Ramos (cell line): ENCODE measurements around the gene IRAK2.
"Not testable (repeated sequence)": the region's sequence is repeated elsewhere in the genome, so short reads cannot be mapped to it uniquely, and the experiment has no call there.

ENCODE experiments used
- in situ Hi-C: fragments of 300-500 bp; cut with MboI; formaldehyde crosslinking; loops from one replicate; pipeline ENCODE4 v1.14.3; 2022; ENCODE audit warnings: low sequenced_read_pairs; ENCODE audit not compliant: unreplicated experiment

The IRAK2 gene

DNA sequence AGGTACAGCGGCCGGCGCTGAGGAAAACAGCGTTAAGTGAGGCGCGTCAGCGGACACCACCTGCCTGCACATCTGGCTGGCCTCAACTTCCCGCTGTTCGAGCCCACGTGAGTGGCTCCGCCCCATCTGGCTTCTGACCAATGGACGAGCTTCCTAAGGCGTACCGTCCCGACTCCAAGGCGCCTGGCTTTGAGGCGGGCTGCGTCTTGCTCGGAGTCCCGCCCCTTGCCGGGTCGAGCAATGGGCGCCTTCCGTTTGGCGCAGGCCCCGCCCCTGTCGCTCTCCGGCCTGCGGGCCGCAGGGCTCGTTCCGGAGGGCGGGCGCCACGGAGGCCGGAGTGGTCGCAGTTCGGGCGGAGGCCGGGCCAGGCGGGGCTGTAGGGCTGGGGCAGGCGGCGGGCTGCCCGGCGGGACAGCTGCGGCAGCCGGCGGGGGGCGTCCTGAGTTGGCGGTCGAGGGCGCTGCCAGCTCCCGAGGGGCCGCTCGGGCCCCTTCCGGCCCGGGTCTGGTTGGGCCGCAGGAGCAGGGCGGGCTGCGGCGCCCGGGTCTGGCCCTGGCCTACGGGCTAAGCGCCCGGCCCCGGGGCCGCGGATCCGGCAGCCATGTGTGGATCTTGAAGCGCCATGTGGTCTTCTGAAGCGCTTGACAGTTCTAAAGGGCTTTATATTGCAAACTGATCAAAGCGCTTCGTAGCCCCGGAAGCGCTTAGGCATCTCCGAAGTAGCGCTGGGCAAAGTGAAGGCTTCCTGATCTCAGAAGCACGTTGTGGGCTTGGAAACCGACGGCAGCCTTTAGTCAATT is 83.7 kb downstream of the IRAK2 start, which contains the start of gene TATDN2:
TSS of gene TATDN2 (plus strand) at position 276 of the 800 bp plus-strand sequence. CDS start 742 bp downstream, outside the sequence.
- in situ Hi-C loops, result no loop called here

DNA sequence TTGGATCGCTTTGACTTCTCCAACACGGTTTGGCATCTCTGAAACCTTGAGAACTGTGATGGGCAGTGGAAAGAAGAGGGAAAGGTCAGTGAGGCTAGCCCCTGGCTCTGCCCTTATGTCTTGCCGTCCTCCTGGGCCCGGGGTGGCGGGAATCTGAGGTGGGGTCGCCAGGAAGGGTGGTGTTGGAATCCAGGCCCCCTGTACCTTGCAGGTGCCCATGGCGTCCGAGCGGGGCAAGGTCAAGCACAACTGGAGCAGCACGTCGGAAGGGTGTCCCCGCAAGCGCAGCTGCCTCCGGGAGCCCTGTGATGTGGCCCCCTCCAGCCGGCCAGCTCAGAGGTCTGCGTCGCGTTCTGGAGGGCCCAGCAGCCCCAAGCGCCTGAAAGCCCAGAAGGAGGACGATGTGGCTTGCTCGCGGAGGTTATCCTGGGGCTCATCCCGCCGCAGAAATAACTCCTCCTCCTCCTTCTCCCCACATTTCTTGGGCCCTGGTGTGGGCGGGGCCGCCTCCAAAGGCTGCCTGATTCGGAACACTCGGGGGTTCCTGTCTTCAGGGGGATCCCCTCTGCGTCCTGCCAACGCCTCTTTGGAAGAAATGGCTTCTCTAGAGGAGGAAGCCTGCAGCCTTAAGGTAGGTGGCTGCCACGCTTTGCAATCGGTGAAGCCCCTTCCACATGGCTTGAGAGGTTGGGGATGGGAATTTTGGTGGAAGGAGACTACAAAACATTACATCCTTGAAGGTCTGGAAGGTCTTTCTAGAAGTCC is 84.4 kb downstream of the IRAK2 start:
- in situ Hi-C loops, result no loop called here

DNA sequence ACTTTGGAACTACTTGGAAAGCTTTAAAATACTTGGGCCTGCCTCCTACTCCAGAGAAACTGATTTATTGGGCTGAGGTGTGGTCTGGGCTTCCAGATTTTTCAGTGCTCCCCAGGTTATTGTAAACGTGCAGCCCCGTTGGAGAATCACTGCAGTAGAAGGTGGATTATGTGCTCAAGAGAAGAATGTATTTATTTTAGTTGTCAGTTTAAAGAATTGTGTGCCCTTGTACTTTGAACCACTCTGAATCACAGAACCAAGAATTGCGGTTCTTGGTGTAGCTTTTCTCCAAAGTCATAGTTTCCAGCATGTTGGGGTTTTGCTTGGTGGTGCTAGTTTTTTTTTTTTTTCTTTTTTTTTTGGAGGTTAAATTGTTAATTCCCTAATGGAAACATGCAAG is 85.1 kb downstream of the IRAK2 start:
- in situ Hi-C loops, result no loop called here

DNA sequence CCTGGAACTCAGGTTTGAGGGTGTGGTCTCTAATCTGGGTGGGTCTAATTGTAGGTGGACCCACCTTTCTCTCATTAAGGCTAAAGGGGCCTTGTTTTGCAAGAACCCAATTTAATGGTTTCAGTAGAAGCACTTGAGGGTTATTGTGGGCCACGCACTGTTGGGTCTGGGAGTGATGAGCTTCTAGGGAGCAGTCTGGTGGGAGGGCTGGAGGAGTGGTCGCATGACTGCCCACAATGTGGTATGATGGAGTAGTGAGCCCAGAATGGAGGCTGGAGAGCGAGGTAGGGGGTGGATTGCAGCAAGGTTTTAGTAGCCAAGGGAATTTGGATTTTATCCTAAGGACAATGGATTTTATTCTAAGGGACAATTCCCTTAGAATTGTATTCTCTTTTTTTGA is 86.3 kb downstream of the IRAK2 start:
- in situ Hi-C loops, result no loop called here

DNA sequence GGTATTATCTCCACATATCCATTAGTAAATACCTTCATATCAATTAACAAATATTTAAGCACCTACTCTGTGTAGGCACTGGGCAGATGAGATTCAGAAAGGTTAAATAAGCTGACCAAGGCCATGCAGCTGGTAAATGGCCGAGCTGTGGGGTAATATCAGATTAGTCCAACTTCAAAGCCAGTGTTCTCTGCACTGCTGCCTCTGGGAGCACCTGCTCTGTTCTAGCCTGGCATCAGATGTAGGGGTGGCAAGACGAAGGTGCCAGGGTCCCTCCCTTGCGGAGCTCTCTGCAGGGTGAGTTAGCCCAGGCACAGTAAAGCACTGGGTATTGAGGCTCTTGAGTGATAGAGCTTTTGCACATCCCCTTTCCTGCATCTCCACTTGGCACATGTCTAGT is 89.0 kb downstream of the IRAK2 start:
- in situ Hi-C loops, result no loop called here

DNA sequence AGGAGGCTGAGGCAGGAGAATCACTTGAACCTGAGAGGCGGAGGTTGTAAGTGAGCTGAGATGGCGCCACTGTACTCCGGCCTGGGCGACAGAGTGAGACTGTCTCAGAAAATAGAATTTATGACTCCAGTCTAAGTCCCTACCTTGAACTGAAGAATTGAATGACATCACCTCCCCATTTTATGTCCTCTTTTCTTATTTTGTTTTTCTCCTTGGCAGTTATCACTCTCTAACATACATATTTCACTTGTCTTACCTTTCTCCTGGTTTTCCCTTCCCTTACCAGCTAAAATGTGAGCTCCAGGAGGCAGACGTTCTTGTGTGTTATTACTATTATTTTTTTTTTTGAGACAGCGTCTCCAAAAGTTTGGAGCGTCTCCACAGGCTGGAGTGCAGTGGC is 91.1 kb downstream of the IRAK2 start:
- in situ Hi-C loops, result no loop called here

DNA sequence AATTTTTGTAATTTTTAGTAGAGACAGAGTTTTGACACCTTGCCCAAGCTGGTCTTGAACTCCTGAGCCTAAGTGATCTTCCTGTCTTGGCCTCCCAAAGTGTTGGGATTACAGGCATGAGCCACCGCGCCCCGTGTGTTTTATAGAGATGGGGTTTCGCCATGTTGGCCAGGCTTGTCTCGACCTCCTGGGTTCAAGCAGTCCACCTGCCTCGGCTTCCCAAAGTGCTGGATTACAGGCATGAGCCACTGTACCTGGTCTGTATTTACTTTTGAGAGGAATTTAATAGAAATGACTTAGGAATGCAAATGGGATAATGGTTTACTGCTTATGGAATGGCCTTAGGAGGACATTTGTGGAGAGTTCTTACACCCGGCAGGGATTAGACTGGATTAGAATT is 94.3 kb downstream of the IRAK2 start:
- in situ Hi-C loops, result no loop called here

DNA sequence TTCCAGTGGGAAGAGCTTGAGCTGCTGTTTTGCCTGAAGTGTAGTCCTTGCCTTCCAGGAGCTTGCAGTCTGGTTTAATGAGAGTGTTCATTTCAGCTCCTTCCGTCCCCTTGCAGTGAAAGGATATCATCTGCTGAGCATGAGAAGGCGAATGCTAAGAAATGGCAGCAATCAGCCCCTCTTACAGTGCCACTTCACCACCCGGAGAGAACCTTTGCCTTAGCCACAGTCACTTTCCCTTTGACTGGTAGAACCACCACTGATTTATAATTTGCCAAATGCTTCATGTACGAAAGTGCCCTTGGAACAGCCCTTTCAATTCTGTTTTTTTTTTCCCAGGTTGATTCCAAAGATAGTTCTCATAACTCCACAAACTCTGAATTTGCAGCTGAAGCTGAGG is 95.1 kb downstream of the IRAK2 start:
- in situ Hi-C loops, result no loop called here

DNA sequence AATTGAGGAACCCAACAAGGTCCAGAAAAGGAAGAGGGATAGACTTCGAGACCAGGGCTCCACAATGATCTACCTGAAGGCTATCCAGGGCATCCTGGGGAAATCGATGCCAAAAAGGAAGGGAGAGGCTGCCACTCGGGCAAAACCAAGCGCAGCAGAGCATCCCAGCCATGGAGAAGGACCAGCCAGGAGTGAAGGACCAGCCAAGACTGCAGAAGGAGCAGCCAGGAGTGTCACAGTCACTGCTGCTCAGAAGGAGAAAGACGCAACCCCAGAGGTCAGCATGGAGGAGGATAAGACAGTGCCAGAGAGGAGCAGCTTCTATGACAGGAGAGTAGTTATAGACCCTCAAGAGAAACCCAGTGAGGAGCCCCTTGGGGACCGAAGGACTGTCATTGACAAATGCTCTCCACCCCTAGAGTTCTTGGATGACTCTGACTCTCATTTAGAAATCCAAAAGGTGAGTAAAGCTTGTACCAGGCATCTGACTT is 95.5 kb downstream of the IRAK2 start:
- in situ Hi-C loops, result no loop called here

DNA sequence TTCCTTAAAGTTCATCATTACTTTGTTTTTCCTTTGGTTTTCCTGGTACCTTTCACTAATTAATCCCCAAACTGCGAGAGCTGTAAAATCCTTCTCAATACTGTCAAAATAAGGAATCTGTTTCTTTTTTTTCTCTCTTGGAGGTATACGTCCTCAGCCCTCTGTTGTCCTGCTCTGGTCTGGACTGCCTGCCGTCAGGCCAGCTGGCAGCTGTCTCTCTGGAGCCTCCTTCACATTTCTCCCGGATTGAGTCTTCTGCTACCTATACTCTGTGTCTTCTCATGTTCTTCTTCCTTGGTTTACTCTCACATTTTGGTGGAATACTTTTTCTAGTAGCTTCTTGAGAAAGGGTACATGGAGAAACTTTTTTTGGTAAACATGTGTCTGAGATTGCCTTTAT is 97.3 kb downstream of the IRAK2 start:
- in situ Hi-C loops, result no loop called here

DNA sequence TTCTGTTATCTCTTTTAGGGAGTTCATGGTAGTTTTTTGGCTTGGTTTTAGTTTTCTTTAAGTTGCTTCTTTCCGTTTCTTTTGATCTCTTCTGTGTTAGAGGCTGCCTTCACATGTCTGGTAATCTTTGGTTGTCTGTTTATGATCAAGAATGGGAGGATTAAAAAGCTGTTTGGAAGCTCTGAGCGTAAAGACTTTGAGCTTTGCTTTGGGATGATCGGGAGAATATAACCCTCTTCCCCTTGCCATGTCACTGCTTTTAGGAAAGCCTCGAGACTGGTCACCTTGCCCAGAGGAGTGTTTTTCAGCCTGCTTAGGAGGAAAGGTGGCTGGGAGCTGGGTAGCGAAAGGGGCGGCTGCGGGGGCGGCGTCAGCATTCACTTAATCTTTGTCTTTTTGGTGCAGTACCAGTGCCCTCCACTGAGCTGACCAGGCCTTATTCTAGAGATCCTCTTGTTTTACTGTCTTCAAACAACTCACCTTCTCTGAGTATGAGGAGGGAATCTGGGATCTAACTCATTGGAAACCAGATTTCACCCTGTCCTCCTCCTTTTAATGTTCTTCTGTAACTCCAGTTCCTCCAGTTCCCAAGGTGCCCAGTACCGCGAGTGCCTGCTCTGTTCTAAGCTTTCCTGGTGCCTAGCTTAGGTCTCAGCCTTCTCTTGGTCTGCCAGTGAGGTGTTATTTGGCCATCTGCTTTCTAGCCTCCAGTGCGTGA is 99.1 kb downstream of the IRAK2 start:
- in situ Hi-C loops, result no loop called here

DNA sequence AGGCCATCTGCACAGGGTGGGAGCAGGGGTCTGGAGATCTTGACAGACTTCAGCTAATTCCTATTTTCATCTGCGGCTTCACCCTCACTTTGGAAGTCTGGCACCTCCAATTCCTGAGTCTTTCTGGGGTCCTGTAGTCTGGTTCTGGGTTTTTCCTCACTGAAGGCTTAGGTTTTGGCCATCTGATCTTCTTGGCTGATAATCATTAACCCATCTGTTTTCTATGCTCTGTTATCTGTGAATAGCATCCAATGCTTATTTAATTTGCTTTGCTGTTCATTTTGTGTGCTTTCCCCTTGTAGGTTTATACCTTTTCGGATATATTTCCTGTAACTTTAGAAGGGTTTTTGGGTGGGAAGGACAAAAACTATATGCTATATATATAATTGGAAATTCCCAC is 101.1 kb downstream of the IRAK2 start:
- in situ Hi-C loops, result no loop called here

DNA sequence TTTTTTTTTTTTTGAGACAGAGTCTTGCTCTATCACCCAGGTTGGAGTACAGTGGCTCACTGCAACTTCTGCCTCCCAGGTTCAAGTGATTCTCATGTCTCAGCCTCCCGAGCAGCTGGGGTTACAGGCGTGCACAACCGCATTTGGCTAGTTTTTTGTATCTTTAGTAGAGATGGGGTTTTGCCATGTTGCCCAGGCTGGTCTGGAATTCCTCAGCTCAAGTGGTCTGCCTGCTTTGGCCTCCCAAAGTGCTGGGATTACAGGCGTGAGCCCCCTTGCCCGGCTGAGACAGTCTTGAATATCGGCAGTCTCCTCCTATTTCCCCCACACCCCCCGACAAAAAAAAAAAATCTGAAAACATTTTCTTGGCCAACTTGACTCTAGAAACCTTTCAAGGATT is 102.2 kb downstream of the IRAK2 start:
- in situ Hi-C loops, result not testable (repeated sequence)

DNA sequence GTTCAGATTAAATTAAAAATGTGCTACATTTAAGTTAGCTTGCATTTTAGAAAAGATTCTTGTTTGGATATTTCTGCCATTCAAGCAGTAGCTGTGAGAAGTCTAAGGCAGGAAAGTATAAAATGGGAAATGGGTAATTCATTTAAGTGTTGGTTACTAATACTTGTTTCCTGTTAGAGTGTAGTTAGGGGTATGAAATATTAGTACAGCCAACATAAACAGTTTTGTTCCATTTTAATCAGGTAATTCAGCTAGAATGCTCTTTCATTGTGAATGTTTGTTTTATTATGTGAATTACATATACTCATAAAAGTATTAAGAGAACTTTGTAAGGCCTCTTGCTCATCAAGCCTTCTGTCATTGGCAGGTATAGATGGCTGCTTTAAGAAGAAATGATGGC is 103.4 kb downstream of the IRAK2 start:
- in situ Hi-C loops, result no loop called here

DNA sequence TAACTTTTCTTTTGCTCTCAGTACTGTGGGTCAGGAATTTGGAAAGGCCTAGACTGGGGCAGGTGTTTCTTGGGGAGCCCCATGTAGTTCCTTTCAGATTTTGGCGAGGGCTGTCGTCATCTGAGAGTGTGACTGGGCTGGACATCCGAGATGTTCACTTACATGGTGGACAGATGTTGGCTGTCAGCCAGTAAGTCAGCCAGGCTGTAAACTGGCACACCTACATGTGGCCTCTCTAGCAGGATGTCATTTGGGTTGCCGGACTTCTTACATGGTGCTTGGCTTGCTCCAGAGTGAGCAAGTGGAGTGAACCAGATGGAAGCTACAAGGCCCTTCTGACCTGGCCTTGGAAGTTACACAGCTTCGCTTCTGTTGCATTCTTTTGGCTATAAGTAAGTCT is 104.2 kb downstream of the IRAK2 start:
- in situ Hi-C loops, result no loop called here

DNA sequence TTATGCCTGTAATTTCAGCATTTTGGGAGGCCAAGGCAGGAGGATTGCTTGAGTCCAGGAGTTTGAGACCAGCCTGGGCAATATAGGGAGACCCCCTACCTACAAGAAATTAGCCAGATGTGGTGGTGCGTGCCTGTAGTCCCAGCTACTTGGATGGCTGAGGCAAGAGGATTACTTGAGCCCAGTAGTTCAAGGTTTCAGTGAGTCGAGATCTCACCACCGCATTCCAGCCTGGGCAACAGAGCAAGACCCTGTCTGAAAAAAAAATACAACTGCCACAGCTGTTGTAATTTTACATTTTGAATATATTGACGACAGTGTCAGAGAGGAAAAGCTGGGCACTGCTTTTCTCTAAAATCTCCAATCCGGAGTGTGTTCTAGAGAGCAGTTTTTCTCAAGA is 104.7 kb downstream of the IRAK2 start:
- in situ Hi-C loops, result no loop called here

DNA sequence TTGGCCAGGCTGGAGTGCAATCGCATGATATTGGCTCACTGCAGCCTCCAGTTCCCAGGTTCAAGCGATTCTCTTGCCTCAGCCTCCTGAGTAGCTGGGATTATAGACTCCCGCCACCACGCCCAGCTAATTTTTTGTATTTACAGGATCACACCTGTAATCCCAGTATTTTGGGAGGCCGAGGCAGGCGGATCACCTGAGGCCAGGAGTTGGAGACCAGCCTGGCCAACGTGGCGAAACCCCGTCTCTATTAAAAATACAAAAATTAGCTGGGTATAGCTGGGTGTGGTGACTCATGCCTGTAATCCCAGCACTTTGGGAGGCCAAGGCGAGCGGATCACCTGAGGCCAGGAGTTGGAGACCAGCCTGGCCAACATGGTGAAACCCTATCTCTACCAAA is 107.8 kb downstream of the IRAK2 start:
- in situ Hi-C loops, result not testable (repeated sequence)

DNA sequence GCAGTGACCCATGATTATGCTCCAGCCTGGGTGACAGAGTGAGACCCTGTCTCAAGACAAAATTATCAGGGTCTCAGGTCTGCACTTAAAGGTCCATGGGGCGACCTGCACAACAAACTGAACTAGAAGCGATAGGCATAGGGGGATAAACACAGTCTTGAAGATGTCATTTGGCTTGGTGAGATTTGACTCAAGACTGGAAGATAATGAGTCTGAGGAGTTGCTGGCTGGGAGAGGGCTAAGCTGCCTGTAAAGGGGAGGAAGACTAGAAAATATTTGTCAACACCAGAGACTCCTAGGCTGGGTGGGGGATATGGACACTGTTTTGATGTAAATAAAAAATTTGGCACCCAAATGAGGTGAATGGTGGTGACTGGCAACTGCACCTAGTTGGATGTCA is 108.3 kb downstream of the IRAK2 start:
- in situ Hi-C loops, result no loop called here

DNA sequence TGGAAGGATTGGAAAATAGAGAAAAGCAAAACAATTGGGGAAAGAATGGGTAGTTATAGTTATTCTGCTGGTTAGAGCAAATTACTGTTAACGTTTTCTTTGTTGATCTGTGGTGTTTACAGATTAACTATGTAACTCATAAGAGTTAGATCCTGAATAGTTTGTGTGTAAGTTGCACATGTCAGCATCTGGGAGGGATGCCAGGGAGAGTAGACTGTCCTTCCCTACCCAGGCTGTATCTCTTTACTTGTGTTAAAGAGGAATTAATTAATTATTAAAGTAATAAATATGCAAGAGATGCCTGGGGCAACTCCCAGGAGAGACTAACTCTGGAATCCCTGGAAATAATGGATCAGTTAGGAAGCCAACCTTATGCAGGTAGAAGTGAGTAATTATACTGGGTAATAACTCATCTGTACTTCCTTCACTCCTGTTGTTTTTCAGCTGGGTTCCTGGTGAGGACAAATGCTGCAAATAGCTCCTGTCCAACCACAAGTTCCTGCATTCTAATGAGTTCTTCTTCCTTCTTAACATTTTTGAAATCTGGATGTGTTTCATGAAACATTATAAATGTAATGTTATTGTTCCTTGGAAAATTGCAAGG is 109.1 kb downstream of the IRAK2 start:
- in situ Hi-C loops, result no loop called here

DNA sequence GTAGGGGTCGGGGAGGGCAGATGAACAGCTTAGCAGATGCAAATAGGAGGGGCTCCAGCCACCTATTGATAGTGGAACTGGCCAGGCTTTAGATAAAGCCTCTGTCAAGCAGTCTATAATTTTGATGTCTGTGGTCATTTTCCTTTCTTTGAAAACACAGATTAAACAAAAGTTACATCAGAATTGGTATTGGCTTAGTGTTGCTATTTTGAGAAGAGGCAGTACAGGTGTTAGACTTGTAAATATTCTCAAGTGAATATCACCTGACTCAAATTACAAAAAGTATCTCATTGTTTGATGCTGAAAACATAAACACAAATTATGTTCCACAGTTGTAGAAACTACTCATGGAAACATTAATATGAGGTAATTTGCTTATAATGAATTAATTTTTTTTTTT is 109.9 kb downstream of the IRAK2 start:
- in situ Hi-C loops, result no loop called here
